ENCODE results near the gene STOML3.
"Not testable (repeated sequence)": the region's sequence is repeated elsewhere in the genome, so short reads cannot be mapped to it uniquely, and the experiment has no call there.

Gene STOML3, protein sequence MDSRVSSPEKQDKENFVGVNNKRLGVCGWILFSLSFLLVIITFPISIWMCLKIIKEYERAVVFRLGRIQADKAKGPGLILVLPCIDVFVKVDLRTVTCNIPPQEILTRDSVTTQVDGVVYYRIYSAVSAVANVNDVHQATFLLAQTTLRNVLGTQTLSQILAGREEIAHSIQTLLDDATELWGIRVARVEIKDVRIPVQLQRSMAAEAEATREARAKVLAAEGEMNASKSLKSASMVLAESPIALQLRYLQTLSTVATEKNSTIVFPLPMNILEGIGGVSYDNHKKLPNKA

DNA sequence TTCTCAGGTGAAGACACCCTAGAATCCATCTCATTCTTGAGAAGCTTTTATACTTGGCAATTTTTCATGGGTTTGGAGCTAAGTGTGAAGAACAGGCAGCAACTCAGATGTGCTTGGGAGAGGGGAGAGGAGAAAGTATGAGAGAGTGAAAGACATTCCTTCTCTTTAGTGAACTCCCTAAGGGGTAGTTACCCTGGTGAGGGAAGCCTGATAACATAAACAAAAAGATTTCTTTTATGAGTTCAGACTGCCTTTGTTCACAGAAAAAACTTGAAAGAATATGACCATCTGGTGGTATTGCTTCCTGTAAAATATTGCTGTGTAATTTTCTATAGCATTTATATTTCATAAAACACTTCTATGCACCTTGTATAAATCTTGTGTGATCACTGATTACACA lies at the start of gene STOML3:
STOML3 (minus strand) TSS at position 139 of the 400 bp plus-strand sequence; CDS start at position 29, 110 bp downstream.
- no peak for DNase-seq (ENCODE audit: low read depth in 2 of 2)

DNA sequence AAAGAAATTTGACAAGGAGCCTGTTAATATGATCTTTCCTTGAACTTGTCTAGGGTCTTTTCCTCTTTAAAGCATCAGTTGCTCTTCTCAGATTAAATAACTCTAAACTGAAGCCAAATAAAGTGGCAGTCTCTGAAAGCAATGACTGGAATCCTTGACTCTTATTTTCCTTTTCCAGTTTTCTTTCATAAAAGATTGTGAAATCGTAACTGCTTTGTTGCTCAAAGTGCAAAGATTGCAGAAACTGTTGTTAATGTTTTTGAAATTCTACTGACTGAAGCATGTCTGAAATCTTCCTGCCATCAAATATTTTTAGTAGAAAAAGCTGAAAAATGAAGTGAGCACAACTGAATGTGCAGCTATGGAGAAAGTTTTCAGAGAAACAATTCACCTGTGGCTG lies 49.6 kb upstream of the STOML3 start:
- no peak for DNase-seq (ENCODE audit: low read depth in 2 of 2)

DNA sequence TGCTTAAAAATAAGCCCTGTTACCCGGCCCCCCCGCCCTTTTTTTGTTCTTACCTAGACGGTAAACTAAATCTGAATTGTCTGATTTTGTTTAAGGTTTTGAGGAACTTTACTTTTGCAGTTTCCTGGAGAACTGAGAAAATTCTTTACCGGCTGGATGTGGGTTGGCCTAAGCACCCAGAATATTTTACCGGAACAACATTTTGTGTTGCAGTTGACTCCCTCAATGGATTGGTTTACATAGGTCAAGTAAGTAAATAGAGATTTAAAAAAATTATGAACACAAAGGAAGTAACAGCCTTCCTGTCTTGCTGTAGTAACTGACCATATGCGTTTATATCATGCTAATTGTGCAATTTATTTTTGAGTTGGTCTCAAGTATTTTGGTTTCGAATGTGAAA lies 48.4 kb upstream of the STOML3 start:
- DNase-seq (ENCODE audit: low read depth in 2 of 2) = no peak

DNA sequence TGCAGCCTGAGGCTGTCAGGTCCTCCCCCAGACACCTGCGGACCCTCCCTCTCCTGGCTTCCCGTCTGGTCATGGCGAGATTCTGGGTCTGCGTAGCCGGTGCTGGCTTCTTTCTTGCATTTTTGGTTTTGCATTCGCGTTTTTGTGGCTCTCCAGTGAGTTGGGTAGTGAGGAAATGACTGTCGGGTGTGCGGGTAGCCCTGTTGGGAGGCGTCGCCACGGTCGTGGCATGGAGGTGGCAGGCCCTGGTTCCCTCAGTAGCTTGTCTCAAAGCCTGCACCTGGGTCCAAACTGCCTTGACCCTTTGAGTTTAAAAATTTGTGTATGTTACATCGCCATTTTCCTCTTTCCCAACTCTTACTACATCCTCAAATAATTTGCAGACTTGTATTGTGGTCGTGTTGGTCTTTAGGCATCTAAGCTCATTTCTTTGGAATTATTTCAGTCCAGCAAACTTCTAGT lies 48.0 kb upstream of the STOML3 start:
- DNase-seq (ENCODE audit: low read depth in 2 of 2) = peak; percentile 49

DNA sequence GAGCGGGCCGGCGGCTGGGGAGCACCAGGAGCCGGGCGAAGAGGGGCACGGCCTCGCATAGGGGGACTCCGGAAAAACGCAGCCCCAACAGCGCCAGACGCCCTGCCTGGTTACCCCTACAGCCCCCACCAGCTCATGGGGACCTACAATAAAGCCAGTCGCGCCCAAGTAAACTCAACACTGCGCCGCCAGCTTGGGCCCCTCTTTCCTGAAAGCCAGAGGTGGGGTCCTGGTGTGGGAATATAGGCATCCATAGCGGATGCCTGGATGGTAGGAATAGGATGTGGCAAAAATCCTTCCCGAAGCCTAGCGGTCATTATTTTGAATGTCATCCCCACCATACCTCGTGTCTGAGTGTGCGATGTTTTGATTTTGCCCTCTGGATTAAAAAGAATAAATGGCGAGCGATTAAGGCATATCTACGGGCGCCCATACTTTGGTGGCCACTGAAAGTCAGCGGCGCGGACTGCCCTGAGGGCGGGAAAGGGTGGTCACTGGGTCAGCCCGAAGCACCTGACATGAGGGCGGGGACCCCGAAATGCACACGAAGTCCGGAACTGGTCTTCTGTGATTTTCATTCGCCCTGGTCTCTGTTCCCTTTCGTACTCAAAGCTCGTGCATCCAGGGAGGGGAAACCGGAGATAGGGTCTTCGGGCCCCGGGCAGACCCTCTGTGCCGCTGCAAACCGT lies 47.4 kb upstream of the STOML3 start, which contains the start of the genes NHLRC3 and PROSER1:
NHLRC3 (plus strand) TSS at position 577 of the 689 bp plus-strand sequence. CDS start 184 bp downstream, outside the sequence.
PROSER1 (minus strand) TSS at position 210 of the 689 bp plus-strand sequence. CDS start 847 bp downstream, outside the sequence.
- DNase-seq (ENCODE audit: low read depth in 2 of 2) = peak; percentile 65 to 66

DNA sequence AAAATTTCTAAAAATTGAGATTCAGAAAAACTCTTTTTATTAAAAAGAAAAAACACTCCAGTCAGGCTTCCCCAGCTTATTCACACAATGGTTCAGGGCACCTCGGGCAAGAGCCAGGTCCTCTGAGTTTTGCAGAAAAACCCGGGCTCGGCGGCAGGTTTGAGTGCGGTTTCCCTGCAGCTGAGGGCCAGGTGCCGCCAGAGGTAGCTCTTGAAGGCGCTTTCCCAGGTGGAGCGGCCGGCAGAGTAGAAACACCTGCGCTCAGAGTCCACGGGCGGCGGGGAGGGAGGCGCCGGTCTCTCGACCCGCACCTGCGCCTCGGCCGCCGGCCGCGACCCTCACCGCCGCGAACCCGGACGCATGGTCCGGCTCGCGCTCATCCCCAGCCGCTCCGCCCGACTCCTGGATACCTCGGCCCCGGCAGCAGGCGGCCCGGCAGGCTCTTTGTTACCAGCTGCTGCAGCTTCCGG lies 46.8 kb upstream of the STOML3 start:
- peak in 1 of 2 donors; percentile 11 for DNase-seq (ENCODE audit: low read depth in 2 of 2)

DNA sequence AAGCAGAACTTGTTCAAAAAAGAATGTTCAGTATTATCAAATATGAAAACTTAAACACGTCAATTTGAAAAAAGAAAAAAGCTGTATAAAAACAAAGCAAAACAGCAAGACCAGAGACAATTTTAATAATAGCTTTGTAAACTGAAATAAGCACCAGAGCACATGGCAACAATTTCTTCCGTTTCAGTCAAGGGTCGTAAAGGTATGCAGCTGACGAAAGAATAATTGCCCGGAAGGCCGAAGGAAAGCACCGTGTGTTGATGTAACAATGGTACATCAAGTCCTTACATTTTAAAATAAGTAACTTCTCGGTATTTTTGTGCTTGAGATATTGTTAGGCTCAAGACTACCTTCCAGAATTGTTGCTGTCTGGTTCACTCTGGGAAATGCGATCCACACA lies 45.6 kb upstream of the STOML3 start:
- DNase-seq (ENCODE audit: low read depth in 2 of 2) = no peak

DNA sequence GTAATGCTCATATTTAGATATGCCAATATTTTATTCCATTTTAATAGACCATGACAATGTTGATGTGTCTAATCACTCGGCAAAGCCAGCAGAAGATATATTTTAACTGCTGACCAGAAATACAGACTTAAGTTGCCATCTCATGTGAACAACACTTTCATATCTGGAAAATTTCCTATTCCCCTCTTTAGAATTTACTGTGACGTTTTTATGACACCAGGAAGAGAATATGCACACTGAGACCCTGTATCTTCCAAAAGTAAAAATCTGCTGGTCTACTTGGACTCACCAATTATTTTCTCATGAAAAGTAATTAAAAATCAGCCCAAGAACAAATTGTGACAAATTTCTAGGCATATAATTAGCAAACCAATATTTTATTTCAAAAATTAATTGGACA lies 45.2 kb upstream of the STOML3 start:
- DNase-seq (ENCODE audit: low read depth in 2 of 2) = no peak

DNA sequence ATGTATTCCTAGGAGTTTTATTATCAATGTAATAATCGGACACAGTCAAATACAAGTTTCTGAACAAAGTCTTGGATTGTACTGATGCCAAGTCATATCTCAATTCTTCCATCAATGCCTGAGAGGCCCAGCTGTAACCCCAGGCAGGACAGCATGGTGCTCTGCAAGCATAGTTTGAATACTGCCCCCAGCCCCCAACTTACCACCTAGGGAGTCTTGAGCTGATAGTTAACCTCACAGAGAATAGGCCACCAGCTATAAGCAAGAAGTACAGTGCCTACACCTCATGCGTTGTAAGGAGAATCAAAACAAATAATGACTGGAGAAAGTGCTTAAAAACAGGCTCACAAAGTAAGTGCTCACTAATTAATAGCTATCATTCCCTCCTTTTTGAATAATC lies 44.6 kb upstream of the STOML3 start:
- DNase-seq (ENCODE audit: low read depth in 2 of 2) = no peak

DNA sequence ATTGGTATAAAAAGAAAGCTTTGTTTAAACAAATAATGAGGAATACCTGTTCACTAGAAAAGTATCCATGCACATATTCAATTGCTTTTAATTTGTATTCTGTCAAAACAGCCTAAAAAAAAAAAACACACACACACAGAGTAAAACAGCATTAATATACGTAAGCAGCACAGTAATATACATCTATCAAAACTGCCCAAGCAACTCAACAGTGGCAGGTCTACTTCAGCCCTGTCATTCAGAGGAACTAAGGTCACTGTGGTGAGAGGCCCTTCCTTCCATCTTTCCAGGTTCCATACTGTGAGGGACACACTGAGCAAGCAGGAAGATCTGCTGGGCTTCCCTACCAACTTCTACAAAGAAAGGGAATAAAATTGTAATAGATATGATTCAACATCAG lies 43.5 kb upstream of the STOML3 start:
- DNase-seq (ENCODE audit: low read depth in 2 of 2) = no peak

DNA sequence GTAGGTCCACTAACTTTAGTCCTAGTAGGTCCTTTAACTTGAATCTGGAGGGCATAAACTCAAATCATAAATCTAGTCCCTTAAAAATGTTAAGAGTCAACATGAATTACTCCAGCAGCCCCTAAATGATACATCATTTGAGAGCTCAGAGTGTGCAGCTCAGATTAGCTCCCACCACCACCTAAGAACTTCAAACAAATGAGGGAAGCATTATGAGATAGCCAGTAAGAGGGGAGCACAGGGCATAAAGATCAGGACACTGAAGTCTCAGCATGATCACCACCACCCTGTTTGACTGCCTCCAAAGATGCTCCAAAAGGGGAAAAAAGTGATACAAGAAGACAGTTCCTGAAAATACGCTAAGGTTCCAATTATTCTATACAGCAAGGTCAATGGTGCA lies 41.5 kb upstream of the STOML3 start:
- no peak for DNase-seq (ENCODE audit: low read depth in 2 of 2)

DNA sequence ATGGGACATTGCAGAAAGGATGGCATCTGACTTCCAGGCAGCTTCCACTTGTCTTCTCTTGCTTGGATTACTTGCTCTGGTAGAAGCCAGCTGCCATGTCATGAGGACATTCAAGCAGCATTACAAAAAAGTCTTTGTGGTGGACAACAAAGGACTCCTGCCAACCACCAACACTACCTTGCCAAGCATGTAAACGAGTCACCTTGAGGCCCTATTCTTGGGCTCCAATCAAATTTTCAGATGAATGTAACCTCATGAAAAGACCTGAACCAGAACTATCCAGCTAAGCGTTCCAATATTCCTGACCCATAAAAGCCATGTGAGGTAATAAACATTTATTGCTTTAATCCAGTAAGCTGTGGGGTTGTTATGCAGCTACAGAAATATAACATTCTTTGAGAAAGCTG lies 34.8 kb upstream of the STOML3 start:
- no peak for DNase-seq (ENCODE audit: low read depth in 2 of 2)

DNA sequence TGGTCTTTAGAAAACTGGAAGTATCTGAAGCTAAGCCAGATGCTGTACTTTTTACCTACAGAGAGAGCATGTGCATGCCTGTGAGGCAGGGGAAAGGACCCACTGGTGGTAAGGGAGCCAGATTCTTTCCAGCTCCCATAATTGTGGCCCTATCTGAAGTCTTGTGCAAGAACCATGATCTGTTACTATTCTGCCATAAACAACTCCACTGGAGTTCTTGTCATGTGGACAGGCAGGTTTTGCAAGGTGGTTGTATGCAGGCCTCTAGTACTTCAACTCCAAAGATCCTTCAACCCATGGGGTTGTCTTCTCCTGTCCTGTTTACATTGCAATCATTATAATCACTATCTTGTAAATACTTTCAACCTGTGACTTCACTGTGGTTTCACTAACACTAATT lies 33.1 kb upstream of the STOML3 start:
- DNase-seq (ENCODE audit: low read depth in 2 of 2) = no peak

DNA sequence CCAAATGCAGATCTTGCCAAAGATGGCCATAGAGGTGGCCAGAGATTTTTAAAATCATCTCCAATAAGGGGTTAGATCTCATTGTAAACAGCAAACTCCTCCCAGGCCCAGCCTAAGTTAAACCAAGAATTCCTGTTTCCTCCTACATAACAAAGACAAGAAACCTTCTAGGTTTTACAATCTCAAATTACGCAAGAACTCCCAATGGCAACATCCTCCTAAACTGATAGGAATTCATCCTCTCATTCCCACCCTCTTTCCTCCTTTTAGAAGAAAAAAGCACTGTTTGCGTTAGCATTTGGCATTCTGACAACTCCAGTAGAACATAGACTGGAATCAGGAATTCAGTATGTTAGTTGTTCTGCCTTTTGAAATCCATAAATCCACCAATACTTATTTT lies 32.7 kb upstream of the STOML3 start:
- no peak for DNase-seq (ENCODE audit: low read depth in 2 of 2)

DNA sequence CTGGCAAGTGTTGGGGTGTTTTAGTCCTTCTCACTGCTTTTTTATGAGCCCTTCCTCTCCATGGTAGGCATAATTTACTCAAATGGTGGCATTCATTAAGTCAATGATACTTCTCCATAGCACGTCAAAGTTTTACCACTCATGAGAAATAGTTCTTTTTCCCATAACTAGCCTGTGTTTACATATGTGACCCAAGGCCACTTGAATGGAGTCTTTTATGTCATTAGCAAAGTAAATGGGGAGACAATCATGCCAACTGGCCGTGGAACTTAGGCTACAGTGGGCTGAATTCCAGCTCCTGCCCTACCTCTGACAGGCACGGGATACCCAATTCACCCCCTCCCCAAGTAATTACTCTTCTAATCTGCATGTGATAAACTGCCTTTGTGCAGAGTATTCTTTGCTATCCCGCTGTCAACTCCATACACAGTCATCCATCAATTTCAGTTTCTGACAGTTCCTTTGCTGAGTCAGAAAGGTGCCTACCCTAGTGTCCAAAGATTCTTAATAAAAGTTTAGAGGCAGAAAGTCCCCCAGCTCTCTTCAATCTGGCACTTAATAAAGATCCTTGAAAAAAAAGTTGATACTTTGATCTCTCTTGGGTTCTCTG lies 30.3 kb upstream of the STOML3 start:
- DNase-seq (ENCODE audit: low read depth in 2 of 2) = no peak

DNA sequence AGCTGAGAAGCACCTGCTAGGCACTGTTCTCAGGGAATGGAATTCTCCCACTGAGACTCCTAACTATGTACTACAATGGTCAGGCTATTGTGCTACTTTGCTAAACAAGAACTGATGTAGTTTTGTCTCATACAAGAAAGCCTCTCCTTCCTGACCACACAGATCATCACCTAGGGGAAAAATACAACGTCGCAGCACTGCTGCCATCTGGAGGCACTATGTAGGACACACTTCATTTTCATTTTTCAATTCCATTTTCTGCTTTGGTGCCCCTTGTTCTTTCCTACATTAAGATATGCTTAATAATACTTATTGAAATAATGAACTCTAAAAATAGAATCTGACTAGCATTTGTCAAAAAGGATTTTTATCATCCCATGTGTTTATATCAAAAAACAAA lies 26.2 kb upstream of the STOML3 start:
- no peak for DNase-seq (ENCODE audit: low read depth in 2 of 2)

DNA sequence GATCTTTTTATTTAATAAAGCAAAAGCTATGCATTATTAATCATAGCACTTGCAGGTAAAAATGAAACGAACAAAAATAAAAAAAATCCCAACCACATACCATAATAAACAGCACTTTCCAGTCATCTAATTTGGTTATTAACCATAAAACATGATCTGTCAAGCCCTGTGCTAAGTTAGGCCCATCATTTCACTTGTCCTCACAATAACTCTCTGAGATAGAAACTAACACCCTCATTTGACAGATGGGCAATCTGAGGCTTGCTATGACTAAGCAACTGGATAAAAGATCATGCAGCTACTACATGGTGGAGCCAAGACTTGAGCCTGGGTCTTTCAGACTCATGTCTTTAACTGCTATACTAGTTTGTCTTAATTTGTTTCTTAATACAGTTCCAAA lies 25.5 kb upstream of the STOML3 start:
- no peak for DNase-seq (ENCODE audit: low read depth in 2 of 2)

DNA sequence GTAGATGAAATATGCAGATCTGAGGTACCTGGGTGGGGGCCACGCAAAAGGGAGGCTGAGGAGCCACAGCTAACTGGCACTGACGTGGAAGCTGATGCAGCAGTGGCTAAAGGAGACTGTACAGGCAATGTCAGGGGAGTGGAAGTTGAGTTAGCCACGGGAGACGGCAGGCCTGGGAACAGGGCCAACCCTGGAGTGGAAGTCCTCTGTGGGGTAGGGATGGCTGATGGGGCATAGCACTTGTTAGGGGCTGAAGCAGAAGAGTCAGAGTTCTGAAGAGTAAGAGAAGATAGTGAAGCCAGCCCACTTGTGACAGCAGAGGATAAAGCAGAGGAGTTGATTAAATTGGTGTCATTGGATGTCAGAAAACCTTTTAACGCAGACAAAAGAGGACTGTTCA lies 22.8 kb upstream of the STOML3 start:
- no peak for DNase-seq (ENCODE audit: low read depth in 2 of 2)

DNA sequence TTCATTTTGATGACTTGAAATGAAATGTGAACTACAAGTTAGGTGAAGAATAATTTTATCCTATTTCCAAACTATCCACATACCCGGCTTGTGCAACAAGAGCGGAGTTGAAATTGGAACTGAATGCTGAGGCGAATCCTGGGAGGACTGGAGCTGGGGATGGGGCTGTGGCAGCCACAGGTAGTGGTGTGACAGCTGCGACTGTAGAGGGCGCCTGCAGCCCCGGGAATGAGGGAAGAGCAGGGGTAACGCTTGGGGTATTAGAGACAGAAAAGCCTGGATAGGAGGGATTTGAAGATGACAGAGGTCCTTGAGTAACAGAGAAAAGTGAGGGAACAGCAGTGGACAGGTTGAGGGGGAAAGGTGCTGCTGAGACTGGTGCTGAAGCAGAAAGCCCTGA lies 22.0 kb upstream of the STOML3 start:
- DNase-seq (ENCODE audit: low read depth in 2 of 2) = no peak

DNA sequence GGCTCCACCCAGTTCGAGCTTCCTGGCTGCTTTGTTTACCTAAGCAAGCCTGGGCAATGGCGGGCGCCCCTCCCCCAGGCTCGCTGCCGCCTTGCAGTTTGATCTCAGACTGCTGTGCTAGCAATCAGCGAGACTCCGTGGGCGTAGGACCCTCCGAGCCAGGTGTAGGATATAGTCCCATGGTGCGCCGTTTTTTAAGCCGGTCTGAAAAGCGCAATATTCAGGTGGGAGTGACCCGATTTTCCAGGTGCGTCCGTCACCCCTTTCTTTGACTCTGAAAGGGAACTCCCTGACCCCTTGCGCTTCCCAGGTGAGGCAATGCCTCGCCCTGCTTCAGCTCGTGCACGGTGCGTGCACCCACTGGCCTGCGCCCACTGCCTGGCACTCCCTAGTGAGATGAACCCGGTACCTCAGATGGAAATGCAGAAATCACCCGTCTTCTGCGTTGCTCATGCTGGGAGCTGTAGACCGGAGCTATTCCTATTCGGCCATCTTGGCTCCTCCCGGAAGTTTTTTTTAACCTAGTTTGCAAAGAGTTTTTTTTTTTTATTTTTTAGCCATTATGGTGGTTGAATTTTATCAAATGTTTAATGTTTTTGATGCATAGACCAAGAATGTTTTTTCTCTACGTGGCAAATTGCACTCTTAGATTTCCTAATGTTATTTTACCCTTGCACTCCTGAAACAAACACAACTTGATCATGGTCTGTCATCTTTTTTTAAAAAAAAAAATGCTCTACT lies 15.9 kb upstream of the STOML3 start:
- DNase-seq (ENCODE audit: low read depth in 2 of 2) = not testable (repeated sequence)

DNA sequence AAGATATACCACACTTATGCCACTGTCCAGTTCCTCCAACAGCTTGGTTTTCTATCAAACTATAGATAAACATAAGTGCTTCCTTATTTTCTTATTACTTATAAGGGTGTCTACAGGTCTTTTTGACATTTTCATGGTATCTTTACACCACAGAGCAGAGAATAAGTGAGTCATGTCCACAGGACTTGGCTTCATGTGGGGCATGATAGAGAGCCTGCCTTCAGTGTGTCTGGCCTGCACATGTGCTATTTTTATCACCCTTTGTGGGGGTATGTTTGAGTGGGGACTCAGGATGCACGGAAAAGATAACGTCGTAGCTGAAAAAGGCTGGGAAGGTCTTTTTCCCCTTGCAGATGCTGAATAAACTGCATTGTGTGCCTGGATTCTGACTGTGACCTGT lies 8.1 kb upstream of the STOML3 start:
- DNase-seq (ENCODE audit: low read depth in 2 of 2) = no peak

DNA sequence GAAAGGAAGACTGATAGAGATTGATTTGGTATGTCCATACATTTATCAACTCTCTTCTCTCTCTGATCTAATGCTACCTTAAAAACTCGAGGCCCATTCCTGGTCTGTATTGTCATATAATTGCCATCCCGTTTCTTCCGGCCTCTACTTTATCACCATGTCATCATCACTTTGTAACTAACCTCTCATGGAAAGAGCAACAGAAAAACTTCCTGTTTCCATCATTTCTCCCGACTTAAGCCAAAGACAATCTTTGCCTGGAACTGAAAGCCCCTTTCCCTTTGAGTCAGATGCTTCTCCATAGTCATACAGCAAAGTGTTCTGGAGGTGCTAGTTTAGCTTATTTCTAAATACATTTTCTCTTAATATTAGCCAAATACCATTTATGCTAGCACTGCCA lies 2.8 kb upstream of the STOML3 start:
- DNase-seq (ENCODE audit: low read depth in 2 of 2) = no peak

Measured in stimulated activated CD4-positive, alpha-beta T cell treated with anti-CD3 and anti-CD28 coated beads, Interleukin-15, amount 100 ng/mL, for 48 hours (primary cell).